ENCODE results near the gene DPP6. TPM values are rescaled to one million over a fixed set of nuclear protein-coding genes. Genes with fewer than 3 reads are reported as not detected.

The DPP6 gene
- total and polyA plus RNA-seq, 9 of the 15 experiments (the other 6 are each of a cell fraction or from before 2014, with no cell fraction given) = not detected

DNA sequence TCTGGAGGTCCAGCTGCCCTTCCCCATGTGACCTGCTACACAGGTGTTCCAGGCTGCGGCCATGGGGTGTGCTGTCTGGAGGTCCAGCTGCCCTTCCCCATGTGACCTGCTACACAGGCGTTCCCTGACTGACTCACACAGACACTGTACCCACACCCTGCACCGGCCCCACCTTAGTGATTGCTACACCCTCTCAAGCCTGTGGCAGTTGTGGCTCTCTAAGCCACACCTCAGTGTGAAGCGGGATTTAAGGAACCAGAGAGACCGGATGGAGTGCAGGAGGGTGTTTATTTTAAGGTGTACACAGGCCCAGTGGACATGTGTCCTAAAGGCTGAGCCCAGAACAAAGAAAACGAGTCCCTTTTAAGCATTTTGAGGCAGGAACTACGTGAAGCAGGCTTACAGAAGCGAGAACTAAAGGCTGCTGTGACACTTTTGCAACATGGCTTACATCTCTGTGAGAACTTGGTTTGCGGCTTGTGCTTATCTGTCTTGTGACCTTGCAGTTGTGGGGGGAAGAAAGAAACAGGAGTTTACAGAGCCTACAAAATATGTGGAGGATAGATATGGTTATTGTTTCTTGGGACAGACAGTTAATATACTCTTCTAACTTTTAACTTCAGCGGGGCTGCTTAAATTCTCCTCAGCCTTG is 624.4 kb downstream of the DPP6 start (continued):
- TF ChIP-seq ZNF76 (CRISPR knock-in tag; IDR thresholded peaks at IDR 0.05; ENCODE audit: borderline replicate concordance) (no peak), ZFP30 (CRISPR knock-in tag; IDR thresholded peaks at IDR 0.05; ENCODE audit: borderline replicate concordance) (no peak), RFX1 (IDR thresholded peaks at IDR 0.05) (no peak), POLR2A (conservative IDR thresholded peaks at IDR 0.05) (peak; percentile 81), HIVEP1 (CRISPR knock-in tag; IDR thresholded peaks at IDR 0.05) (peak; percentile 79; the same call in 1 of the 2 replicates), PTRF (tag; IDR thresholded peaks at IDR 0.05) (no peak), STAT5A (IDR thresholded peaks at IDR 0.05; ENCODE audit: borderline replicate concordance, low read length) (peak; percentile 85), EP400 (IDR thresholded peaks at IDR 0.05) (peak; percentile 82), ZNF280B (CRISPR knock-in tag; IDR thresholded peaks at IDR 0.05) (no peak), YBX1 (IDR thresholded peaks at IDR 0.05) (no peak), MED1 (CRISPR knock-in tag; IDR thresholded peaks at IDR 0.05; ENCODE audit: borderline replicate concordance) (no peak), CEBPZ (IDR thresholded peaks at IDR 0.05; ENCODE audit: borderline replicate concordance, low read depth, low read length) (no peak), AFF1 (IDR thresholded peaks at IDR 0.05; ENCODE audit: low read depth in 1 of 2, partially characterized antibody in 2 of 2) (peak; percentile 66 to 78), TAF1 (IDR thresholded peaks at IDR 0.05; ENCODE audit: control insufficient read depth, extremely low read depth, insufficient read depth, low read length, severe bottlenecking) (no peak)
